Measurements from ENCODE around the gene DNAJC8.

The DNAJC8 gene

DNA sequence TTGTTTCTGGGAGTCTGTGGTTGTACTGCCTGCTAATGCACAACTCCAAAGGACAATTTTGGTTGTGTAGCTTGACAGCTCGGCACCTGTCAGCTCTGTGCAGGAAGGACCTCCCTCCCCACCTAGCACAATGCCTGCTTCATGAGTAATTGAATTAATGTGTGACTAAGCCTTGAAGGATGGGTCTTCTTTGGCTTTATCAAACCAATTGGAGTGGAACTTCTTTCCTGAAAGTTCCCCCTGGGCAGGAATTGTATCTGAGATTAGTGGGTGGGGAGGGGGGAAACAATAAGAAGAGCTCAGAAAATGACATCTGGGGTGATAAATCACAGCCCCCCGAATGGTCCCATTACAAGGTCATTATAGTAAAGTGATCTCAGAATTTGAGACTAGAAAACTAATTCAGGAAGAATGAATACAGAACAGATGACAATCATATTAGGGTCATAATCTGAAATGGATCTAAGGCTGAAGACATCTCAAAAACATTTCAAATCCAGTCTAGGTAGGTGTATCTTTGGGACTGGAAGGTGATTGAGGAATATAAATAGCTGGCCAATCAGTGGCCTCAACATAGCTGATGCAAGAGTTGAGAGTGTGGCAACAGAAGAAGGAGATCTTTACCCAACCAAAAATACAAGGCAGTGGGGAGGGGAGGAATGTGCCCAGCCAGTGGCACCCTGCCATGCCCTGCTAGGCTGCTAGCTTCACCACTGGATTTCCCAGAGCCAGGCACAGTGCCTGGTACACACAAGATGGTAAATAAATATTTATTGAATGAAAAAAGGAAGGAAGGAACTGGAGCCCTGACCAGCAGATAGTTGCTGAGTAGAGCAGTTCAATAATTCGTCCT lies 16.4 kb upstream of the DNAJC8 start:
- DNase-seq (ENCODE audit: low spot score), result peak; percentile 63

DNA sequence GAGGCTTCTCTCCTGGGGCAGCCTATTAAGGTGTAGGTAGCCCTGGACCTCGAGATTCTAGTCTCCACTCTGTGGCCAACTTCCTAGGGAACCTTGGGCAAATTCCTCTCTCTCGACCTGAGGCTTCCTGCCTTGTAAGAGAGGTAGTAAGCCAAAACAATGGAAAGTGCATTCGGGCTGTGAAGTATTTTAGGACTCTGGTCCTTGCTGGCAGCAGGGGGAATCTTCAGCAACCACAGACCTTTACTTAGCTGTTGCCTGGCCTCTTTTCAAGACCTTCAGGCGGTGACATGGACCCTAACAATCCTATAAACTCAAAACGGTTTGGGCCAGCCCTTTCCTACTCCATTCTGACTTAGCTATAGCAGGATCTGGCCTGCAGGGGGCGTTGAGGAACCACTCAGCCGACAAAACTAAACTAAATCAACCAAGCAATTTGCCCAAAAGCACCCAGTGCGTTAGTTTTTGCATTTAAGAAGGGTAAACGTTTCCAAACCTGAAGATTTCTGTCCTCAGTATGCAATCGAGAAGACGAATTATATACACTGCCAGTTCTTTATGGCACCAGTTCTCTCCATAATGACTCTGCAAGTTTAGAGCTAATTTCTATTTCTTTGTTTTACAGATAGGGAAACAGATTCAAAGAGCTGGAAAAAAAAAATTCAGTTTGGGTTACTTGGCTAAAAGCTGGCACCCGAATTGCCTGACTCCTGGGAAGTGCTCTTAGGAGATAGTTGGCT lies 15.6 kb upstream of the DNAJC8 start:
- peak; percentile 67 for DNase-seq (ENCODE audit: low spot score)

DNA sequence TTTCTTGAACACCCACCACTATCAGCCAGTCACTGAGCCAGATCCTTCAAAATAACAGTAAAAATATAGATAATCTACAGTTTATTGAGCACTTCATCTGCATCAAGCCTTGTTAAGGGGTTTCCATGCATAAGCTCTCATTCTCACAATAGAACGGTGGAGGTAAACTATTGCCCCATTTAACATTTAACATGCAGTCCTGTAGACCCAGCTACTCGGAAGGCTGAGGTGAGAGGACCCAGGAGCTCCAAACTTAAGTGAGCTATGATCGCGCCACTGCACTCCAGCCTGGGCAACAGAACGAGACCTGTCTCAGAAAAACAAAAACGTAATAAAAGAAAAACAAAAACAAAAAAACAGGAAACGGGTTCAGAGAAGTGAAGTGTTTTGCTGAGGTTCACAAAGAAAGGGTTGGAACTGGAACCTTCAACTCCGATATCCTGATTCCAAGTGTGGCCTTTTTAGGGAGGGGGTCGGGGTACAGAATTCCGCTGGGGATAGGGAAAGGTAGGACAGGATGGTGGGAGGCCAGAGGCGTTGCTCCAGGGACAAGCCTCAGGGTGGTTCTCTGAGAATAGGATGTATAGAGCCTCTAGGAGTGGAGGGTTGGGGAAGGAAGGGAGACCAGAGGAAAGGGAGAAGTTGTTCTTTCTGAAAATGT lies 14.9 kb upstream of the DNAJC8 start:
- no peak for DNase-seq (ENCODE audit: low spot score)

DNA sequence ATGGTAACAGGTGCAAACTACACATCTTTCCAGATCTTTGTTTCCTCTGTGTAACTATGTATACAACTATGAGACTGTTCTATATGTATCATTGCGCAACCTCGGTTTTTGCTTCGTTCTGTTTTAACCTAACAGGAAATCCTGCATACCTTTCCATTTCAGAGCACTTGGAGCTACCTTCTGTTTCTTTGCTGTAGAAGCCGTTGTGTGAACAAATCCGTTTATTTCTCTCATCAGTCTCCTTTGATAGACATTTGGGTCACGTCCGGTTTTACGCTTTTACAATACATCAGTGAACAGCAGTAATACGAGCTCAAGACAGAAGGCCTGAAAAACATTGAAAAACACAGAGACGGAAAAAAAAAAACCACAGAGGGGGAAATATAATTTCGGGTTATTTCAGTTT lies 13.6 kb upstream of the DNAJC8 start:
- DNase-seq (ENCODE audit: low spot score), result no peak

DNA sequence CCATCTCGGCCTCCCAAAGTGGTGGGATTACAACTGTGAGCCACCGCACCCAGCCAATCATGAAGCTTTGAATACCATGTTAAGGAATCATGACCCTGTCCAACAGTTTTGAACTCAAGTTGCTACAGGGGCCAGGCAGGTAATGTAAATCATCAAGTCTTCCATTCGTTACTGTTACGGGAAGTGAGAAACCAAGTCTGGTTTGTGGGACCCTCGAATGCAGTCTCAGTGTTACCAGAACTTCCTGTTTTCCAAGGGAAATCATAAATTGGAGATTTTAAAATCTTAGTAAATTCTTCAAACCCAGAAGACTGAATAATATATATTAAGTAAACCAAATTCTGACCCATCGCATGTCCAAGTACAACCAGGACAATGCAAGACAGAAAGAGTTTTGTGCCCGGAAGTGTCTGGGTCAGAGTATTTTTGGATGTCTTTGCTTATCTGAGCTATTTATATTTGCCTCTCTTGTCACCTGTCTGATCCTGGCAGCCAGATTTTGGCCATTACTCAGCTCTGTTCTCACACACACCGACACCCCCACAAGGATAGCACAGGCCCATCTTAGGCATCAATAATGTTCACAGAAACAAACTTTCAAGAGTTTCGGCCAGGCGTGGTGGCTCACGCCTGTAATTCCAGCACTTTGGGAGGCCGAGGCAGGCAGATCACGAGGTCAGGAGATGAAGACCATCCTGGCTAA lies 11.9 kb upstream of the DNAJC8 start:
- no peak for DNase-seq (ENCODE audit: low spot score)

DNA sequence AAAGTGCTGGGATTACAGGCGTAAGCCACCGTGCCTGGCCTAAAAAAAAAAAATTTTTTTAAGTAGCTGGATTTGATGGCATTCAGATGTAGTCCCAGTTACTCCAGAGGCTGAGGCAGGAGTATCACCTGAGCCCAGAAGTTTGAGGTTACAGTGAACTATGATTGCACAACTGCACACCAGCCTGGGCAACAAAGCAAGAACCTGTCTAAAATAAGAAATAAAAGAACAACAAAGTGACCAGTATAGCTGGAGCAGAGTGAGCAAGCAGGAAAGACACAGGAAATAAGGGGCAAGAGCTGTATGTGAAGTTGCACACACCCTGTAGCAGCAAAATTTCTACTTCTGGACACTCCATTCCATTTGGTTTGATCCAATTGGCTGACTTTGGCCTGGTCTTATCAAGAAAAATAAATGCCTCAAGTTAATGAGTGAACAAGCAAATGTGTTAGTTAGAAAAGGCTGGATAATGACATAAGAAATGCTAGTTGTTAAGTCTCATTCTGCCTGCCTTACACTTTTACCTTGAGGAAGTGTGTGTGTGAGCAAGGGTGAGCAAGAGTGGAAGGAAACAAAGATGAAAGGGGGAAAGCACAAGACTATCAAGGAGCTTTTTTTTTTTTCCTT lies 11.0 kb upstream of the DNAJC8 start:
- no peak for DNase-seq (ENCODE audit: low spot score)

DNA sequence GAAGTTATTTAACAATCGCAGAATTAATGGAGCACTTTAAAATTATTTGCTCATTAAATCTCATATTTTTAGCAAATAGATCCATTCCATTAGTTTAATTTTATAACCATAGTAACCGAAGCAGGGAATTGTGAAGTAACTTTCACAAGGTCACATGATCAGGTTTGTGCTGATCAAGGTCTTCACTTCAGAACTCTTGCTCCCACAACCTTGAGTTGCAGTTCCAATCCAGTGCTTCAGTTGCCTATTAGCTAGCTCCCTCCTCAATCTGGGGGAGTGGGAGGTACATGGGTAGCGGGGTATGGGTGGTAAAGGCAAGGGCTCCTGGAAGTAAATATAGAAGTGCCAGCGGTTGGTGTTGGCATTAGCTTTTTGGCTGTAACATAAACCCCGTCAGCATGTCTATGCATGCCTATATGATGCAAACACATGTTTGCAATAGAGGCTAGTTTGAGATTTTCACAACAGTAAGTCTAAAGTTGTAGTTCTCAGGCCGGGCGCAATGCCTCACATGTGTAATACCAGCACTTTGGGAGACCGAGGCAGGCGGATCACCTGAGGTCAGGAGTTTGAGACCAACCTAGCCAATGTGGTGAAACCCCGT lies 8.9 kb upstream of the DNAJC8 start:
- no peak for DNase-seq (ENCODE audit: low spot score)

DNA sequence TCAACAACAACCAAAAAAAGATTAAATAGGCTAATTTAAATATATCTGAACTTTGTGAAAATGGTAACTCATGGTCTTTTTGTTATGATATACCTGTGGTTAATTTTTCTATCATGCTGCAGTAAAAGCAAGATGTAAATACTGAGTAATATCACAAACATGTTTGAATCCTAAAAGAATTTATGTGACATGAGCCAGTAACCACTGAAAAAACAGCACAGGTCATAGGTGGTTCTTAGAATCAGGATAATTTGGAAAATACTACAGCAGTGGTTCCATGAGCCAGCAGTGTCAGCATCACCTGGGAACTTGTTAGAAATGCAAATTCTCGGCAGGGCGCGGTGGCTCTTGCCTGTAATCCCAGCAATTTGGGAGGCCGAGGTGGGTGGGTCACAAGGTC lies 7.2 kb upstream of the DNAJC8 start:
- DNase-seq (ENCODE audit: low spot score), result no peak

DNA sequence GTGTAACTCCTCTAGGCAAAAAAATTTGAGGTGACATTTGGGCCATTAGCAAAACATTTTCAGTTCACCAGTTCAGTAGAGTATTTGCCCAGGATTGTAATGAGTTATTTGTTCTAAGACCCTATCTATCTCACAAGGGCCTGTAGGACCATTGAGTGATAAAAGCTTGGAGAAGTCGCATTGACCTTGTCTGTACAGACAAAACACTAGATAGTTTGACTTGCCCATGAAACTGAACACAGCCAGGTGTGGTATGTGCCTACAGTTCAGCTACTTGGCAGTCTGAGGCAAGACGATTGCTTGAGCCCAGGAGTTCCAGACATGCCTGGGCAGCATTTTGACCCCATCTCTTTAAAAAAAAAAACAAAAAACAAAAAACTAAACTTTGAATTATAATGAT lies 6.2 kb upstream of the DNAJC8 start:
- DNase-seq (ENCODE audit: low spot score), result no peak

DNA sequence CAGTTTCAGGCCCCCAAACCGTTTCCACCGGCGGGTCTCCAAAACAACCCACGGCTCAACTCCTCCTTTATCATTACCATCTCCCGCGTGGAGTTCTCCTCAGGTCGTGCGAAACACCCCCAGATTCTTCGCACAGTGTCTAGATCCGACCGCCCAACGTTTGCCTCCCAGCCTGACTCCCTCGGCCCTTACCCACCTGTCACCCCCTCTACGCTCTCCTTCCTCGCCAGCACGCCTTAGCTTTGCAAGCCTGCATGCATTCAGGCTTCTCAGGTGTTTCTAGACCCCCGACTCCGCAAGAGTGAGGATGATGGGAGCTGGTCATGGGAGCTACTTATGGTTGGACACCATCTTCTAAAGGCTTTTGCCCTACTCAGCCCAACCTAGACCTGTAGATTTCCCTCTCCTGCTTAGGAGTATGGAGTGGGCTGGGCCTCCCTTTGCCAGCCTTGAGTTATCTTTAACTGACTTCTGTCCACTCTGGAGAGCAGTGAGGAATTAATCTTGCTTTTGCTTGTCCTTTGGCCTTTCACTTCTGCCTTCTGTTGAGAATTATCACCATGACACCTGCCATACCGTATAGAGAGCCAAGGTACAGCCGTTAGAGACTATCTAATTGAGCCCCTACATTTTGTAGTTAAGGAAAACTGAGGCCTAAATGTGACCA lies 4.0 kb upstream of the DNAJC8 start:
- no peak for DNase-seq (ENCODE audit: low spot score)

DNA sequence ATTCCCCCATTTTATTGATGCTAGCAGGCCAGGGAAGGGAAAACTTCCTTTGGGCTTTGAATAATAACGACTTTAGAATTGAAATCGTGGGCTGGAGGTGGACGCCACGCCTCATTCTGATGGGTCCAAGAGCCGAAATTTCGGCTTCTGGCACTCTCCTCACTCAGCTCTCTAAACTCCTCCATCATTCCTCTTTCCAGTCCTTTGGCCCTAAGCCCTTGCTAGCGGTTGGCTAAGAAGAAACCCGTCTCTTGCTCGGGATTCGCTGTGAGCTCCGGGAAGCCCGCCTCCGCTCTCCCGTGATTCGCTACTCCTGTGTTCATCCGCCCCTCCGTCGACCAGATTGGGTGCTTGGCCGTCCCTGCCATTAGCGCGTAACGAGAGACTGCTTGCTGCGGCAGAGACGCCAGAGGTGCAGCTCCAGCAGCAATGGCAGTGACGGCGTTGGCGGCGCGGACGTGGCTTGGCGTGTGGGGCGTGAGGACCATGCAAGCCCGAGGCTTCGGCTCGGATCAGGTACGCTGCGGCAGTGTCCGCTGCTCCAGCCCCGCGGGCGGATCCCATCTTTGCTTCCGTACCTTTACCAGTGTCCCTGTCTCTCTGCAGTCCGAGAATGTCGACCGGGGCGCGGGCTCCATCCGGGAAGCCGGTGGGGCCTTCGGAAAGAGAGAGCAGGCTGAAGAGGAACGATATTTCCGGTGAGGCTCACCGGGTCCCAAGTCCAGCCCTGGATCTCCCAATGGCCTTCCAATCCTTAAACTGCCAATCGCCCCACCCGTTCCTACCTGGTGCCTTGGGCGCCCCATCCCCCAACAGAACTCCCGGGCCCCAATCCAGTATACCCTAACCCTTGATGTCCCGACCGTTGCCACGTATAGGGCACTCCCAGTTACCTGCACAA lies 3.2 kb upstream of the DNAJC8 start, which contains the start of gene ATP5IF1:
ATP5IF1 (plus strand) TSS at position 370 of the 901 bp plus-strand sequence; CDS start at position 430, 60 bp downstream.
- DNase-seq (ENCODE audit: low spot score), result peak; percentile 99

DNA sequence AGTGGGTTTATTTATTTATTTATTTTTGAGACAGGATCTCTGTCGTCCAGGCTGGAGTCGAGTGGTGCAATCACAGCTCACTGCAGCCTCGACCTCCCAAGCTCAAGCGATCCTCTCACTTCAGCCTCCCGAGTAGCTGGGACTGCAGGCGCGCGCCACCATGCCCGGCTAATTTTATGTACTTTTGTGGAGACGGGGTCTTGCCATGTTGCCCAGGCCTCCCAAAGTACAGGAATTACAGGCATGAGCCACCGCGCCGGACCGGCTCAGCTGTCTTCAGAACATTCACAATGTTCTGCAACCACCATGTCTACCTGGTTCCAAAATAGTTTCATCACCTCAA lies 406 bp upstream of the DNAJC8 start:
- no peak for DNase-seq (ENCODE audit: low spot score)

DNA sequence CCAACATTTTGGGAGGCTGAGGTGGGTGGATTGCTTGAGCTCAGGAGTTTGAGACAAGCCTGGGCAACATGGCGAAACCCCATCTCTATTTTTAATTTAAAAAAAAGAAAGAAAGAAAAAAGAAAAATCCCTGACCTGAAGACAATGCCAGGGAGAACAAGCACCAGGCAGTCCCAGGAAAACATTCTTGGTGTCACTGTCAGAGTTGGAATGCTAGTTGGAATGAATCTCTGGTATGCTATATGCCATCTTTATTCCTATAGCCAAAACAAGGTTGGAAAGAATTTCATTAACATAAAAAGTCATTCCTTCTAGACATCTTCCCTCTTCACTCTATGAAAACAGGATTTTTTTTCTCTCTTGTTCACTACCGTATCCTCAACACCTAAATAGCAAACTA lies 2.8 kb downstream of the DNAJC8 start:
- no peak for DNase-seq (ENCODE audit: low spot score)

DNA sequence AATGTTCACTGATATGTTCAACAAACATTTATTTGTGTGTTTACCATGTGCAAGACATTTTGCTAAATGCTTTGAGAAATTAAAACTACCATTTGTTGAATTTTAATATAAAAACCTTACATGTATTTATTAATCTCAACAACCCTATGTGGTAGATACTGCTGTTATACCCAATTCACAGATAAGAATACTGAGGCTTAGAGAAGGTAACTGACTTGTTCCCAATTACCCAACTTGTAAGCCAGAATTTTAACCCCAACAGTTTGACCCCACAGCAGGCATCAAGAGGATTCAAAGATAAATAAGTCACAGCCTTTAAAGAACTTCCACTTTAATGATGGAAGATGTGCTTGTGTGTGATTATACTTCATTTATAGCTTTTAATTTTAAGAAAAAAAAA lies 3.7 kb downstream of the DNAJC8 start:
- no peak for DNase-seq (ENCODE audit: low spot score)

DNA sequence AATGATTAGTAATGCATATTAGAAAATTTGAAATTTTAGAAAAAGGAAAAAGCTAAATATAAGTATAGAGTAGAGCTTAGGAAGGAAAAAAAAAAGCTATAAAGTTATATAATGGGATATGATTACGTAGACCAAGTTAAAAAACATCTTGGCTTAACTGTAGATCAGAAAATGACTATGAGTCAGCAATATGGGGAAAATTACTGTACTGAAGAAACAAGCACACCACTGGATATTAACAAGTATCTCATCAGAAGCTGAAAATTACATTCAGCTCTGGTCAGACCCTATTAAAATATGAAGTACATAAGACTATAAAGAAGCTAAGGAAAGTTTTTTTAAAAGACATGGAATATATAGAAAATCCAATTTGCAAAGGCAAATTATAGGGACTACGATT lies 19.5 kb downstream of the DNAJC8 start:
- no peak for DNase-seq (ENCODE audit: low spot score)

DNA sequence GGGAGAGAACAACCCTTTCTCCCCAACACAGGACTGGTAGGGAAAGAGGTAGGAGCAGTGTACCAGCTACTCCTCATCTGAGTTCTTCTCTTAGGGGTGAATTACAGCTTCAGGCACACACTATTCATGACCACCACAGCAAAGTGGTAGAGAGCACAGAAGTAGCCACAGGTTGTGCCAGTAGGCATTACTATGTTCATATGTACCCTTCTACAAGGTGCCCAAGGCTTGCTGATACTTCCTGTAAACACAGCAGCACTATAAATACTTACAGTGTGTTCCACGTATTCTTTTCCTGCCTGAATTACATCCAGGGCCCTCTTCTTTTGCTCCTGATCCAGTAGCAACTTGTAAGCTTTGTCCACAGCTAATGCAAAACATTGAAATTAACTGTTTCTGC lies 23.1 kb downstream of the DNAJC8 start:
- DNase-seq (ENCODE audit: low spot score), result no peak

DNA sequence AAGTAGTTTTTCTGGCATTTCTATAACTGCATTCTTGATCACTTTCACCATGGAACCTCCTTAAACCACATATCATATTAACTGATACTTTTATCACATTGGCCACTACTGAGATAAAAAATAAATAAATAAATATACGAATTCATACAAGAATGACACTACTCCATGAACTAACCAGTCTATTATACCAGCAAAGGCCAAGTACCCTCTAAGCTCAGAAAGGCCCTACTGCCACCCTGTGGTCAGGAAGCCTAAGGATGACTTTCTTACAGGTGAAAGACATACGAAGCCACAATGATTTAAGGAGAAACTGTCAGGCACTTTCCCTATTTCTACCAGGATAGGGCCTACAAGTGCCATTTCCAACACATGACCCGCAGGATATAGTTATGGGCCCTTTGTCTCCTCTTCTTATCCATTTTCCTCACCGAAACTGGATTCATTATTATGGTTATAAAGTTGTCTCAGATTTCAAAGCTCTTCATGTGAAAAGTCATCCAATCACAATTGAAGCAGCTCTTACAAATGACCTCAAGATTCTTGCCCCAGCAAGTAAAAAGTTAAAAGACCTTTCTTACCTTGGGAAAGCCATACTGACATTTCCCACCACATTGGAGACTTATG lies 23.9 kb downstream of the DNAJC8 start:
- peak; percentile 61 for DNase-seq (ENCODE audit: low spot score)

DNA sequence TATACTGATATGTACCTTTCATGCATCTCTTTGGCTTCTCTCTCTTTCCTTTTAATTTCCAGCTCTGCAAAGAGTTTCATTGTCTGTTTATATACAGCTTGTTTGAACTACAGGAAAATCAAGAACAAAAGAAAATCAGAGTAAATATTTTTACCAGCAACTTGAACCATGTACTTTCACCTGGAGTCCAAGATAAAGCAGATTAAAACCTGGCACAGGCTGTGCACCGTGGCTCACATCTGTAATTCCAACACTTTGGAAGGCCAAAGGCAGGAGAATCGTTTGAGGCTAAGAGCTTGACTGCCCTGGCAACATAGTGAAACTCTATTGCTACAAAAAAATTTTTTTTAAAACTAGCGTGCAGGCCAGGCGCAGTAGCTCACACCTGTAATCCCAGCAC lies 27.6 kb downstream of the DNAJC8 start:
- DNase-seq (ENCODE audit: low spot score), result no peak

DNA sequence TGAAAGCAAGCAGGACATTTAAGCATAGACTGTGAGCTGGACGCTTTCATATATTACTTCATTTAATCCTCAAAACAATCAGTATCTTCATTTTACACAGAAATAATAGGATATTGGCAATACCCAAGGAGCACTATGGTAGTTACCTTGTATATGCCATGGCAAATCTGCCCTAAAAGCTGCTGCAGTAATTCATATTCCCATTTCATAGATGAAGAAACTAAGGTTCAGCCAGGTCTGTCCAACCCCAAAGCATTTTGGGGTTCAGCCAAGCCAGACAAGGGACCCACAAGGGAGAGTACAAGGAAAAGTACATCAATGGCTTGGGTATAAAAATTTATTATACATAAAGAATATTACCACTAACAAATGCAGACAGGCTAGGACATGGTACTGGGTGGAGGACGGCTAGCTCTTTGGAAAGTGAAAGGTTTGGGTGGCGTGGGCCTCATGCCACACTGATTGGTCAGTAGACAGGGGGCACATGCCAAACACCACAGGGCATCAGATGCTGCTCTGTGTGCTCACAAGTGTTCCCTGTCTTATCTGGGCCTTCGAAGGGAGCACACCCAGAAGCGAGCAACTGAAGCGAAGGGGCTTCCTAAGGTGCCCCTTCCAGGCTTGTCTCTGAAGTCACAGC lies 32.5 kb downstream of the DNAJC8 start:
- DNase-seq (ENCODE audit: low spot score), result no peak
